ENCODE results near the gene FOLR2. TPM values are rescaled to one million over a fixed set of nuclear protein-coding genes. Genes with fewer than 3 reads are reported as not detected.

The FOLR2 gene
- total RNA-seq, 2 experiments from 2014 or later = not detected

DNA sequence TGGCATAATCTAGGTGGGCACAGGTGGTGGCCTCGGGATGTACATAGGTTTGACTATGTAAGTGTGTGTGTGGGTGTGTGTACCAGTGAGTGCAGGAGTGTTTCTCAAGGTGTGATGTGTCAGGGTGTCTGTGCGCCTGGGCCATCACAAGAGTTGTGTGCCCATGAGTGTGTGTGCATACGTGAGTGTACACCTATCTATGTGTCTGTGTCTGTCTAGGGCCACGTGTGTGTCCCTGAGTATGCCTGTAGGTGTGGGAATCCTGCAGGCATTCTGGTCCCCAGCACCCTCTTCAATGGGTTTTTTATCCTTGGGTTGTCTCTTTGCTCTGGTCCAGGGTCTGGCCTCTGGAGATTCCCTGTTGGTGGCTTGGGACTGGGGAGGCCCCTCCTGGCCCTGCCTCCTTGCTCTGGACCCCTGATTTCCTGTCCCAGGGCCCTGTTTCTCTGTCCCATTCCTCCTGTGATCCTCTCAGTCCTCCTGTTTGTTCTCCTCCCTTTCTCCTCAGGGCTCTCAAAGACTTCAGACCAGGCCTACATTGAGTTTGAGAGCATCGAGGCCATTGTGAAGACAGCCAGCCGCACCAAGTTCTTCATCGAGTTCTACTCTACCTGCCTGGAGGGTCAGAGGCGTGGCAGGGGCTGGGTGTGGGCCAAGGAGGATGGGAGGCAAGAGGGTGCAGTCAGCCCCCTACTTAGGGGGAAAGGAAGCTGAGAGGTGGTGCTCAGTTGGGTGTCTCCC lies 17.3 kb downstream of the FOLR2 start:
- intact Hi-C loops (cut with micrococcal nuclease) = no loop called here
- no peak overlapping the region for H3K4me3 Mint-ChIP-seq
- no peaks in the 10 kb centered on the region for H3K9me3 Mint-ChIP-seq
- peaks cover 17% of the 10 kb centered on the region for H3K36me3 Mint-ChIP-seq
- CTCF ChIA-PET = interaction anchor here (1.7 kb wide), 1 partner anchor 180 kb away, joined by 5 read pairs; no protein-coding TSS in a partner anchor
- H3K27me3 Mint-ChIP-seq = peaks cover 2% of the 10 kb centered on the region
- no peaks in the 10 kb centered on the region for H3K4me1 Mint-ChIP-seq (ENCODE audit: low read depth)
- POLR2A ChIA-PET = no interaction called here
- H3K27ac Mint-ChIP-seq = no peak overlapping the region
- DNase-seq = no peak

DNA sequence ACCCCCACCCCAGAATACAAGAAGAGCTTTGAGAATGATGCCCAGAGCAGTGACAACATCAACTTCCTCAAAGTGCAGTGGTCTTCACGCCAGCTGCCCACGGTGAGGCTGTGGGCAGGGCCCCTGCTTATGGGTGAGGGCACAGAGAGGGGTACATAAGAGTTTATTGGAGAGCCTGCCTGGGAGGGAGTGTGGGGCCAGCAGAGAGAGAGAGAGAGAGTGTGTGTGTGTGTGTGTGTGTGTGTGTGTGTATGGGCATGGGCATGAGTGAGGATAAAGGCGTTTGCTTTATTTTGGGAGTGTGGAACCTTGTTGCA lies 17.9 kb downstream of the FOLR2 start:
- Mint-ChIP-seq H3K36me3 (peaks cover 17% of the 10 kb centered on the region), H3K9me3 (no peaks in the 10 kb centered on the region), H3K27ac (no peak overlapping the region), H3K27me3 (peaks cover 6% of the 10 kb centered on the region), H3K4me3 (no peak overlapping the region), H3K4me1 (ENCODE audit: low read depth) (peaks cover 3% of the 10 kb centered on the region)
- intact Hi-C loops (cut with micrococcal nuclease) = no loop called here
- no peak for DNase-seq
- ChIA-PET CTCF (interaction anchor here (1.6 to 1.7 kb wide), 2 partner anchors 91 to 179 kb away, joined by 5 read pairs; no protein-coding TSS in a partner anchor), POLR2A (interaction anchor here (0.8 kb wide), 1 partner anchor 13 kb away, joined by 4 read pairs; no protein-coding TSS in a partner anchor)

DNA sequence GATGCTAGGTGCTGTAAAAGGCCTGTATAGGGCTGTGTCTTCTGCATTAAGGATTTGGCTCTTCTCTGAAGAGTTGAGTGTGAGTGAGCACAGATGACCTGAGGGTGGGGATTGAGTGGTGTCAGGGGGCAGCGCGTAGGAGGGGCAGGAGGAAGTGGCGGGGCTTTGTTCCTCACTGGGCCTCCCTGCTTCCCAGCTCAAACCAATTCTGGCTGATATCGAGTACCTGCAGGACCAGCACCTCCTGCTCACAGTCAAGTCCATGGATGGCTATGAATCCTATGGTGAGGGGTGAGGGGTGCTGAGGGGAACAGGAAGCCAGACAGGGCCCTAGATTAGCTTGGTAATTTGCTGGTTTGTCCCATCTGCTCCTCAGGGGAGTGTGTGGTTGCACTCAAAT lies 18.3 kb downstream of the FOLR2 start:
- Mint-ChIP-seq H3K27ac (no peak overlapping the region), H3K9me3 (no peaks in the 10 kb centered on the region), H3K36me3 (peaks cover 17% of the 10 kb centered on the region), H3K27me3 (peaks cover 7% of the 10 kb centered on the region), H3K4me1 (ENCODE audit: low read depth) (peaks cover 3% of the 10 kb centered on the region), H3K4me3 (no peak overlapping the region)
- DNase-seq = no peak
- ChIA-PET POLR2A (interaction anchor here (0.8 kb wide), 1 partner anchor 13 kb away, joined by 4 read pairs; no protein-coding TSS in a partner anchor), CTCF (interaction anchor here (1.6 to 3.8 kb wide), 3 partner anchors 9 to 179 kb away, joined by 5 to 21 read pairs (median 5); partner anchors contain the start of gene INPPL1)
- intact Hi-C loops (cut with micrococcal nuclease) = no loop called here

DNA sequence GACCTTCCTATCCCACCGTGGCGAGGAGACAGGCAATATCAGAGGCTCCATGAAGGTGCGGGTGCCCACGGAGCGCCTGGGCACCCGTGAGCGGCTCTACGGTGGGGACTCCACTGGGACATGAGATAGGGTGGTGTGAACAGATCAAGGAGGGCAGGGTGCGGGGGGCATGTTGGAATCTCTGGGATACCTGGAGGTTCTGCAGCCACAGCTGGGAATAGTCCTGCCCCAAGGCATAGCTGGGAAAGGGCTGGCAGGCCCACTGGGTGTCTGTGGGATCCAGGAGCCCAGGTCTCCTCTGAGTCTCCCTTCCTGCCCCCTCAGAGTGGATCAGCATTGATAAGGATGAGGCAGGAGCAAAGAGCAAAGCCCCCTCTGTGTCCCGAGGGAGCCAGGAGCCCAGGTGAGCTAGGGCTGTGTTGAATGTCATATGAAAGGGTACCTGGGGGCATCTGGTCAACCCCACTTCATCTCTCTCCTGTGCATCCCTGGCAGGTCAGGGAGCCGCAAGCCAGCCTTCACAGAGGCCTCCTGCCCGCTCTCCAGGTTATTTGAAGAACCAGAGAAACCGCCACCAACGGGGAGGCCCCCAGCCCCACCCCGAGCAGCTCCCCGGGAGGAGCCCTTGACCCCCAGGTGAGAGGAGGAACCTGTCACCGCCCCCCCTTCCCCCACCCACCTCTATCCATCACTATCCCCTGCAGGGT lies 18.9 kb downstream of the FOLR2 start:
- peaks cover 10% of the 10 kb centered on the region for H3K27me3 Mint-ChIP-seq
- ChIA-PET POLR2A (interaction anchor here (0.8 to 1.1 kb wide), 2 partner anchors 13 to 14 kb away, joined by 4 read pairs; no protein-coding TSS in a partner anchor), CTCF (interaction anchor here (1.0 to 3.8 kb wide), 7 partner anchors 10 to 199 kb away, joined by 3 to 21 read pairs (median 5); partner anchors contain the start of genes CLPB and INPPL1)
- intact Hi-C loops (cut with micrococcal nuclease) = no loop called here
- H3K36me3 Mint-ChIP-seq = peaks cover 15% of the 10 kb centered on the region
- no peak for DNase-seq
- peaks cover 6% of the 10 kb centered on the region for H3K4me1 Mint-ChIP-seq (ENCODE audit: low read depth)
- no peak overlapping the region for H3K4me3 Mint-ChIP-seq
- H3K27ac Mint-ChIP-seq = no peak overlapping the region
- H3K9me3 Mint-ChIP-seq = no peaks in the 10 kb centered on the region

DNA sequence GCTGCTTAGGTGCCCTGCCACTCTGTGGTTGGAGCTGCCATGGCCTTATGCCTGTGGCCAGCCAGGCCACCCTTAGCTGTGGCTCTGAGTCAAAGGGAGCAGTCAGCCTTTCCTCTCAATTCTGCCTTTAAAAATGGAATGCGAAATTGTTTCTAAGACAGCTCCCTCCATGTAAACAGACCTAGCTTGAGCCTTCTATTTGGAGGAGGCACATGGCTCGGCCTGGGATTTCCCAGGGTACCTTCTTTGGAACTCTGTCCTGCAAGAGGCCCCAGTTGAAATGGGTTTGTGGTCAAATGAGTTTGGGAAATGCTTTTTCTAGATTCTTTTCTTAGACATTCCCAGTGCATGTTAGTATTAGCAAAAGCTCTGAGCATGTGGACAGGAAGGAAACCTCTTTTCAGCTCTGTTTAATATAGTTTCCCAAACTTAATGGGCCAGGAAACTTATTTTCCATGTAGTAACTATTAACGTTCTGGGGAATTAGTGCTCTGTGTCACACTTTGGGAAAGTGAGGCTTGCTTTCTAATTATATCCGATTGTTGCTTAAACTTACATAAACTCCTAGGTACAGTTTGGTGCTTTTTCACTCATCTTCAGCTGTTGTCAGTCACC lies 19.6 kb downstream of the FOLR2 start:
- Mint-ChIP-seq H3K27me3 (peaks cover 16% of the 10 kb centered on the region), H3K4me1 (ENCODE audit: low read depth) (peaks cover 12% of the 10 kb centered on the region), H3K9me3 (no peaks in the 10 kb centered on the region), H3K27ac (no peak overlapping the region), H3K36me3 (peaks cover 14% of the 10 kb centered on the region), H3K4me3 (no peak overlapping the region)
- ChIA-PET POLR2A (interaction anchor here (1.1 kb wide), 1 partner anchor 13 kb away, joined by 4 read pairs; no protein-coding TSS in a partner anchor), CTCF (interaction anchor here (0.8 to 3.8 kb wide), 9 partner anchors 10 to 211 kb away, joined by 3 to 21 read pairs (median 5); partner anchors contain the start of genes CLPB and INPPL1)
- intact Hi-C loops (cut with micrococcal nuclease) = no loop called here
- DNase-seq = no peak

DNA sequence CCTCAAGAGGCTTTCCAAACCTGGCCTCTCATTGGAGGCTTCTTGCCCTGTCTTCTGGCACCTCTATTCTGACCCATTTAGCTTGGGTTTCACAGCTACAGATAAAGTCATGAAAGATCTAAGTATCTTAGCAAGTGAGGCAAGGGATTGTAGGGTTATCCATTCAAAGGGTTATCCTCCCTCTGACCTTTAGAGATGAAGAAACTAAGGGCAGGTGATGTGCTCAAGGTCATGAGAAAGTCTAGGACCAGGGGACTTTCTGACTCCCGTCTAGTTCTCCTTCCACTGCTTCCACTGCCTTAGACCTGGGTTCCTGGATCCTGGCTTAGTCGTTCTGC lies 20.1 kb downstream of the FOLR2 start:
- ChIA-PET POLR2A (interaction anchor here (1.1 kb wide), 1 partner anchor 14 kb away, joined by 4 read pairs; no protein-coding TSS in a partner anchor), CTCF (interaction anchor here (0.7 to 3.8 kb wide), 9 partner anchors 11 to 407 kb away, joined by 3 to 21 read pairs (median 4); partner anchors contain the start of genes CLPB and INPPL1)
- H3K27ac Mint-ChIP-seq = no peak overlapping the region
- intact Hi-C loops (cut with micrococcal nuclease) = no loop called here
- no peak for DNase-seq
- peaks cover 12% of the 10 kb centered on the region for H3K36me3 Mint-ChIP-seq
- no peak overlapping the region for H3K4me3 Mint-ChIP-seq
- peaks cover 12% of the 10 kb centered on the region for H3K4me1 Mint-ChIP-seq (ENCODE audit: low read depth)
- H3K27me3 Mint-ChIP-seq = peaks cover 21% of the 10 kb centered on the region
- no peaks in the 10 kb centered on the region for H3K9me3 Mint-ChIP-seq

DNA sequence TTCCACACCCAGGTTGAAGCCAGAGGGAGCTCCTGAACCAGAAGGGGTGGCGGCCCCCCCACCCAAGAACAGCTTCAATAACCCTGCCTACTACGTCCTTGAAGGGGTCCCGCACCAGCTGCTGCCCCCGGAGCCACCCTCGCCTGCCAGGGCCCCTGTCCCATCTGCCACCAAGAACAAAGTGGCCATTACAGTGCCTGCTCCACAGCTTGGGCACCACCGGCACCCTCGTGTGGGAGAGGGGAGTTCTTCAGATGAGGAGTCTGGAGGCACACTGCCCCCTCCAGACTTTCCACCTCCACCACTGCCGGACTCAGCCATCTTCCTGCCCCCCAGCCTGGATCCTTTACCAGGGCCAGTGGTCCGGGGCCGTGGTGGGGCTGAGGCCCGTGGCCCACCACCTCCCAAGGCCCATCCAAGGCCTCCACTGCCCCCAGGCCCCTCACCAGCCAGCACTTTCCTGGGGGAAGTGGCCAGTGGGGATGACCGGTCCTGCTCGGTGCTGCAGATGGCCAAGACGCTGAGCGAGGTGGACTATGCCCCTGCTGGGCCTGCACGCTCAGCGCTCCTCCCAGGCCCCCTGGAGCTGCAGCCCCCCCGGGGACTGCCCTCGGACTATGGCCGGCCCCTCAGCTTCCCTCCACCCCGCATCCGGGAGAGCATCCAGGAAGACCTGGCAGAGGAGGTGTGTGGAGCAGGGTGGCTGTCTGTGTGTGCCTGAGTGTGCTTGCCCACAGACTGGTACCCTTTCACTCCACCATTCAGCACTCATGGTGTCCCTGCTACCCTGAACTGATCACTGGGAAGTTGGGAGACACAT lies 20.7 kb downstream of the FOLR2 start:
- H3K36me3 Mint-ChIP-seq = peaks cover 12% of the 10 kb centered on the region
- POLR2A ChIA-PET = interaction anchor here (0.7 to 1.4 kb wide), 3 partner anchors 10 to 14 kb away, joined by 3 to 9 read pairs (median 3); partner anchors contain the start of gene INPPL1

DNA sequence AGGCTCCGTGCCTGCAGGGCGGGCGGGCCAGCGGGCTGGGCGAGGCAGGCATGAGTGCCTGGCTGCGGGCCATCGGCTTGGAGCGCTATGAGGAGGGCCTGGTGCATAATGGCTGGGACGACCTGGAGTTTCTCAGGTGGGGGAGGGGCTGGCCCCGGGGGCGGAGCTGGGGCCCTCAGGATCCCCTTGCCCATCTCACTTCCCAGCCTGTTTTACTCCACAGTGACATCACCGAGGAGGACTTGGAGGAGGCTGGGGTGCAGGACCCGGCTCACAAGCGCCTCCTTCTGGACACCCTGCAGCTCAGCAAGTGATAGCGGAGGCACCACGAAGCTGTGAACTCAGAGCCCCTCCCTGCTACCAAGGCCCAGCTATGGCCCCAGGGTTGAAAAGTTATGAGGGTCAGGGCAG lies 21.5 kb downstream of the FOLR2 start:
- ChIA-PET POLR2A (interaction anchor here (0.7 to 1.4 kb wide), 3 partner anchors 11 to 15 kb away, joined by 3 to 9 read pairs (median 3); partner anchors contain the start of gene INPPL1), CTCF (interaction anchor here (0.6 to 3.8 kb wide), 20 partner anchors 9 to 446 kb away, joined by 3 to 21 read pairs (median 4); partner anchors contain the start of genes CLPB and INPPL1)
- intact Hi-C loops (cut with micrococcal nuclease) = no loop called here
- H3K4me3 Mint-ChIP-seq = no peak overlapping the region
- peaks cover 12% of the 10 kb centered on the region for H3K36me3 Mint-ChIP-seq
- H3K4me1 Mint-ChIP-seq (ENCODE audit: low read depth) = peaks cover 12% of the 10 kb centered on the region
- no peak overlapping the region for H3K27ac Mint-ChIP-seq
- no peaks in the 10 kb centered on the region for H3K9me3 Mint-ChIP-seq
- peak; percentile 72 for DNase-seq
- peaks cover 33% of the 10 kb centered on the region for H3K27me3 Mint-ChIP-seq

More for the DNA sequence above, 20.7 kb downstream of the FOLR2 start:
- Mint-ChIP-seq H3K27me3 (peaks cover 27% of the 10 kb centered on the region), H3K4me1 (ENCODE audit: low read depth) (peaks cover 12% of the 10 kb centered on the region), H3K27ac (no peak overlapping the region), H3K4me3 (no peak overlapping the region), H3K9me3 (no peaks in the 10 kb centered on the region)
- DNase-seq = no peak
- CTCF ChIA-PET = interaction anchor here (0.7 to 3.8 kb wide), 20 partner anchors 9 to 406 kb away, joined by 3 to 21 read pairs (median 4); partner anchors contain the start of genes CLPB and INPPL1
- intact Hi-C loops (cut with micrococcal nuclease) = no loop called here

DNA sequence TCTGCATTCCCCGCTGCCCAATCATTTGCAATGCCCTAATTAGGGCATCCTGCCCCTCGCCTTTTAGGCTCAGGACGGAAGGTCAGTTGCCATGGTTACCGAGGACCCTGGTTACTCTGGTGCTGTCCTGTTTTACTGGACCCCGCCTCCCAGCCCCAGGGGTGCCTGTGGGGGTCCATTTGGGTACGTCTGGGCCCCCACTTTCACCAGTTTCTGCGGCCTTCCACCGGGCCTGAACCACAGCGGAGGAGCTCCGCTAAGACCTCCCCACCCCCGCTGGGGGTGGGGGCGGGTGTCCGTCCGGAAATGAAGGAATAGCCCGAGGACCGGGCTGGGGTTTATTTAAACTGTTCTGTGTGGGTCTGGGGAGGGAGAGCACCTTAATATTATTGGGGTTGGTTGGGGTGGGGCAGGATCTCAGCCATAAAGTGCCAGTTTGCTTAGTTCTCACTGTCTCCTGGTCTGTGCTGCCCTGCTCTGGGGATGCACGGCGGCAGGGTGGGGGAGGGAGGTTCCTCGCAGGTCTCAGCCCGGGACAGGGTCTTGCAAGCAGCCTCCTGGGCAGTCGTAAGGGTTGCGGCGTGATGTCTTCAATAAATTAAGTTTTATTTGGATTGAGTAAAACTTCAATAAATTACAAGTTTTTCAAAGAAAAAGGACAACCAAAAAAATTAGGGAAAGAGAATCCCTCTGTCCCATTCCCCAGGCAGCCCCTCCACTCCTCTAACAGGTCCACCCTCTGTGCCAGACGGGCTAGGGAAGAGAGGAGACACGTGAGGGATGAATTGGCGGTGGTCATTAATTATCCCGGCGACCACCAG lies 22.1 kb downstream of the FOLR2 start:
- POLR2A ChIA-PET = interaction anchor here (1.0 to 1.4 kb wide), 2 partner anchors 13 to 15 kb away, joined by 3 to 9 read pairs; partner anchors contain the start of gene INPPL1
- Mint-ChIP-seq H3K4me1 (ENCODE audit: low read depth) (peaks cover 16% of the 10 kb centered on the region), H3K36me3 (peaks cover 12% of the 10 kb centered on the region), H3K27me3 (peaks cover 38% of the 10 kb centered on the region), H3K9me3 (no peaks in the 10 kb centered on the region), H3K4me3 (no peak overlapping the region), H3K27ac (no peak overlapping the region)
- DNase-seq = no peak
- CTCF ChIA-PET = interaction anchor here (0.6 to 3.8 kb wide), 18 partner anchors 10 to 445 kb away, joined by 3 to 21 read pairs (median 5); partner anchors contain the start of genes CLPB and INPPL1
- intact Hi-C loops (cut with micrococcal nuclease) = no loop called here

DNA sequence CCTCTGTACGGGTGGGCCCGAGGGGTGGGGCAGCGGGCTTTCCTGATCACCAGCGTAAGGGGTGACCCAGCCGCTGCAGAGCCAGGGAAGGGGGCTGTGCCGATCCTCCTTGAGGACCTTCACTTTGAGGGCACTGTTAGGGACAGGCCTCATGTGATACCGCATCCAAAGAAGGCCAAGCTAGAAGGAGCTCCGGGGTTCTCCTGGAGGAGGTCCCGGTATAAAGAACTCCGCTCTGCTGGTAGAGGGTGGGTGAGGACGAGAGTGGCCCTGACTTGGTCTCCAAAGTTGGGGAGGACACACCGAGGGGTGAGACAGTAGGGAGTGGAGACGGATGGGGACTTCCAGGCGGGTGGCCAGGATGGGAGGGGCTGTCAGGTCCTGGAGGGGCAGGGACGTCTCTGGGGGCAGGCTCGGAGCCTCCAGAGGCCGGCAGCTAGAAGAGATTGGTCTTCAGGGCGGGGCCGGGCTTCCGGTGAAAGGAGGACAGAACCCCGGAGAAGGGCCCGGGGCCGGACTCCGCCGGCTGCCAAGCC lies 22.8 kb downstream of the FOLR2 start:
- peaks cover 38% of the 10 kb centered on the region for H3K27me3 Mint-ChIP-seq
- no peak overlapping the region for H3K27ac Mint-ChIP-seq
- peaks cover 12% of the 10 kb centered on the region for H3K36me3 Mint-ChIP-seq
- no peak overlapping the region for H3K4me3 Mint-ChIP-seq
- H3K4me1 Mint-ChIP-seq (ENCODE audit: low read depth) = peaks cover 16% of the 10 kb centered on the region
- DNase-seq = no peak
- intact Hi-C loops (cut with micrococcal nuclease) = no loop called here
- no peaks in the 10 kb centered on the region for H3K9me3 Mint-ChIP-seq
- ChIA-PET POLR2A (no interaction called here), CTCF (interaction anchor here (1.7 kb wide), 1 partner anchor 175 kb away, joined by 7 read pairs; no protein-coding TSS in a partner anchor)

All from activated CD4-positive, alpha-beta memory T cell treated with anti-CD3 and anti-CD28 coated beads for 36 hours (primary cell).